ENCODE results near the gene ARHGDIA. TPM values are rescaled to one million over a fixed set of nuclear protein-coding genes. Genes with fewer than 3 reads are reported as not detected.
A peak's percentile ranks its signal among the peaks of the same experiment; 100 is the strongest.

The ARHGDIA gene
- total RNA-seq, 2 experiments from 2014 or later: 265 to 715 TPM

DNA sequence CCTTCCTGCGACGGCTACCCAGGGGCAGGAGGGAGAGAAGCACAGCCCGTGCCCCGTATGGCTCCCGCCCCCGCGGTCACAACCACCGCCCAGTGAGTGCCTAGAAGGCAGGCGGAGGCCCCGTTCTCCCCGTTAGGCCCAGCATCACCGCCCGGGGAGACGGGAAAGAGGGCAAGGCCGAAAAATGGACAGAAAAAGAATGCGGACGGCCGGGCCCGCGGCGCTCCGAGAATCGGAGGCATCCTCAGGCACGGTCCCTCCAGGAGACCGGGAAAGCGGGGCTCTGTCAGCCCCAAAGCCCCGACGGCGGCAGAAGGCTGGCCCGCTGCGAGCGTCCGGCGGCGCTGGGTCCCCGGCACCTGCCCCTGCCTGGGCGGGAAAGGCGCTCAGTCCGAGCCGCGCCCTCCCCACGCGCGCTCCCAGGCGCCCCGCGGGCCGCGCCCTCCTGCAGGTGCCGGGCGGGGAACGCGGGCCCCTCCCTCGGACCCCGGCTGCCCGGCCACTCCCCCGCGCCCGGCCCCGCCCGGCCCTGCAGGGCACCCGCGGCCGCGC is 38.5 kb downstream of the ARHGDIA start:
- peak overlapping the region; percentile 74 for H3K27ac ChIP-seq (ENCODE audit: low read depth, low read length, poor library complexity, severe bottlenecking)
- H4K20me1 ChIP-seq (ENCODE audit: insufficient read depth, low read length): no peaks in the 10 kb centered on the region
- intact Hi-C loops (cut with micrococcal nuclease; ENCODE audit: unreplicated experiment): loop anchor here (1.0 to 5.0 kb wide), 2 partner anchors 29 to 60 kb away; partner anchors contain the start of genes ALYREF and ANAPC11
- H2AFZ ChIP-seq (ENCODE audit: low read length): peak overlapping the region; percentile 24; the same call in 1 of the 2 replicates
- no TSS peak for BruUV-seq (replicated peaks)
- ChIA-PET POLR2A (interaction anchor here (1.5 kb wide), 1 partner anchor 131 kb away, joined by 3 read pairs; no protein-coding TSS in a partner anchor), CTCF (ENCODE audit: unreplicated experiment) (no interaction called here)
- no peaks in the 10 kb centered on the region for H3K9me3 ChIP-seq (ENCODE audit: low read length)
- peaks cover 27% of the 10 kb centered on the region; the same call in 1 of the 2 replicates for H3K79me2 ChIP-seq (ENCODE audit: insufficient read depth, low read depth, low read length)
- H3K9me2 ChIP-seq (ENCODE audit: insufficient read depth, low read length): no peaks in the 10 kb centered on the region
- peaks cover 25% of the 10 kb centered on the region for H3K4me1 ChIP-seq (ENCODE audit: insufficient read depth, low read length, poor library complexity, severe bottlenecking)
- H3K4me2 ChIP-seq (ENCODE audit: low read length): peak overlapping the region; percentile 84
- peak overlapping the region; percentile 88 for H3K4me3 ChIP-seq (ENCODE audit: low read depth, low read length, poor library complexity, severe bottlenecking)
- peak; percentile 55 for DNase-seq (ENCODE audit: low spot score)
- H3K36me3 ChIP-seq (ENCODE audit: insufficient read depth, low read length): no peaks in the 10 kb centered on the region
- TF ChIP-seq EZH2phosphoT487 (IDR thresholded peaks at IDR 0.05; ENCODE audit: borderline replicate concordance, low read depth, low read length) (no peak), CTCF (conservative IDR thresholded peaks at IDR 0.05; ENCODE audit: low read length) (no peak)

DNA sequence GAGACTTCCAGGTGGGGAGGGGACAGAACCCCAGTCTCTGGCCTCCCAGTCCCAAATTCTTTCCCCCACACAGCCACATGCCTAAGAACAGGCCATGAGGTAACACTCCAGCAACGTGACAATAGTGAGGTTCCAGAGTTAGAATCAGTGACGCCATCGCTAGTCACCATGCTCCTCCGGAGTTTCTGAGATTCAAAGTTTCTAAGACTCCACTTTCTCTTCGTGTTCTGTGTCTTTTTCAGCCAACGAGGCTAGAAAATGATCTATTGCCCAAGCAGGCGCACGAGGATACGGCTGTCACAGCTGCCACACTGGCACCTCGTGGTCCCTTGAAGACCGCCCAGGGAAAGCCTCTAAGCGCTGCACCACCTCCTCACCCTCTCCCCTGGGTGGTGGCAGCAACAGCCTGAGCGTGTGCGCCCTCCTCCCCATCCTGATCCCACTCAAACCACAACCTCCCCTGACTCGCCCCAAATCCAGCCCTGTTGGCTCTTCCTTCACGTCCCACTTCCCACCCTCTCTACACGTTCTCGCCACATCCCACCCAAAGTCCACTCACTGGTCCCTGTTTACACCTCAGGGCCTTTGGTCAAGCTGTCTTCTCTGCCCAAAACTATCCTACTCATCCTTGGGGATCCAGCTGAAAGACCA is 39.1 kb downstream of the ARHGDIA start:
- peak overlapping the region; percentile 74 for H3K27ac ChIP-seq (ENCODE audit: low read depth, low read length, poor library complexity, severe bottlenecking)
- ChIA-PET CTCF (ENCODE audit: unreplicated experiment) (no interaction called here), POLR2A (no interaction called here)
- TF ChIP-seq EZH2phosphoT487 (IDR thresholded peaks at IDR 0.05; ENCODE audit: borderline replicate concordance, low read depth, low read length): no peak
- peak; percentile 33; the same call in 1 of the 2 replicates for TF ChIP-seq CTCF (conservative IDR thresholded peaks at IDR 0.05; ENCODE audit: low read length)
- peak overlapping the region; percentile 84 for H3K4me2 ChIP-seq (ENCODE audit: low read length)
- no peaks in the 10 kb centered on the region for H3K36me3 ChIP-seq (ENCODE audit: insufficient read depth, low read length)
- H3K4me1 ChIP-seq (ENCODE audit: insufficient read depth, low read length, poor library complexity, severe bottlenecking): peaks cover 25% of the 10 kb centered on the region
- H4K20me1 ChIP-seq (ENCODE audit: insufficient read depth, low read length): no peaks in the 10 kb centered on the region
- H3K9me3 ChIP-seq (ENCODE audit: low read length): no peaks in the 10 kb centered on the region
- peaks cover 27% of the 10 kb centered on the region; the same call in 1 of the 2 replicates for H3K79me2 ChIP-seq (ENCODE audit: insufficient read depth, low read depth, low read length)
- TSS peak; percentile 74 for BruUV-seq (replicated peaks)
- intact Hi-C loops (cut with micrococcal nuclease; ENCODE audit: unreplicated experiment): loop anchor here (5.0 kb wide), 1 partner anchor 60 kb away; the partner anchor contains the start of genes ALYREF and ANAPC11
- no peaks in the 10 kb centered on the region for H3K9me2 ChIP-seq (ENCODE audit: insufficient read depth, low read length)
- H3K4me3 ChIP-seq (ENCODE audit: low read depth, low read length, poor library complexity, severe bottlenecking): peak overlapping the region; percentile 88
- DNase-seq (ENCODE audit: low spot score): peak; percentile 77
- peak overlapping the region; percentile 24; the same call in 1 of the 2 replicates for H2AFZ ChIP-seq (ENCODE audit: low read length)
